ENCODE measurements around the gene FLT1.

- no peak for TF ChIP-seq POLR2AphosphoS5 (IDR thresholded peaks at IDR 0.05; ENCODE audit: low read depth, low read length)
- no peak for TF ChIP-seq REST (IDR thresholded peaks at IDR 0.05; ENCODE audit: insufficient read depth in 1 of 2, low read depth in 2 of 2, low read length in 2 of 2)
These were observed 36.3 kb downstream of the FLT1 start for GRCh38 chr13:28458608-28459007.
